Activated CD4-positive, CD25-positive, alpha-beta regulatory T cell treated with anti-CD3 and anti-CD28 coated beads, Interleukin-2, amount 50 U/mL, for 16 hours (primary cell): ENCODE results near the gene NRXN2.

Experiments
- DNase-seq: peaks from one replicate; pipeline ENCODE4 v3.0.0-alpha.2; 2020; ENCODE audit warnings: low read depth, low spot score

NRXN2 gene

DNA sequence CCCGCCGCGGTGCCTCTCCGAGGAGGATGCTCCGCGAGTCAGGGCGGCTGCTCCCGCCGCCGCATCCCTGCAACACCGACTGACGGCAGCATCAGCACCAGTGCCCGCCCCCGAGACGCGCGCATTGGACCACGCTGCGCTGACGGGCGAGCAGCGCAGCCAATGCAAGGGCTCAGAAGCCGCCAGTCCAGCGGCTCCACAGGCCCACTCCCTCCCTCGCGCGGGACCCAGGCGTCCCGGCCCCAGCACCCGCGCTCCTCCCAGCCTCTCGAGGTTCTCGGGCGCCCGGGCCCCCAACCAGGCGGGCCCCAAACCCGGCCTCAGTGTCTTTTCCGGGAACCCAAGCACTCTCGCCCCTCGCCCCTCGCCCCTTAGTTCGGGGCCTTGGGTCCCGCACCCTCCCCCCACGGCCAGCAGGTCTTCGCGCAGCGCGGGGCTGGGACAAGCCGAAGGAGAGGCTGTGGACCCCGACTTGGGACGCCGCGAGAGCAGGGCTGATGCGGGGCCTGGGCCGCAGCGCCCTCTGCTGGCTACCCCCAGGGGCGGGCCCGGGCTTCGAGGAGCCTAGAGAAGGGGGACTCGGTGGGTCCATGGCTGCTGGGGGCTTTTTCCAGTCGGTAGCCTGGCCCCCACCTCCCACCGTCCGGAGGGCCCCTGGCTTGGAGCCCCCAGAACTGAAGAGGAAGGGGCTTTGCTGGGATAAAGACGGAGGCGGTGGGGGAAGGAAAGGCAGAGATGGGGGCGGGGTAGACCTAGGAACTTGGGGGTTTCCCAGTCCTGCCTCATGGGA lies at the start of gene NRXN2:
Gene NRXN2 (minus strand): TSS at position 81 of the 790 bp plus-strand sequence. CDS start 9,498 bp downstream, outside the sequence.
- peak; percentile 67 for DNase-seq

DNA sequence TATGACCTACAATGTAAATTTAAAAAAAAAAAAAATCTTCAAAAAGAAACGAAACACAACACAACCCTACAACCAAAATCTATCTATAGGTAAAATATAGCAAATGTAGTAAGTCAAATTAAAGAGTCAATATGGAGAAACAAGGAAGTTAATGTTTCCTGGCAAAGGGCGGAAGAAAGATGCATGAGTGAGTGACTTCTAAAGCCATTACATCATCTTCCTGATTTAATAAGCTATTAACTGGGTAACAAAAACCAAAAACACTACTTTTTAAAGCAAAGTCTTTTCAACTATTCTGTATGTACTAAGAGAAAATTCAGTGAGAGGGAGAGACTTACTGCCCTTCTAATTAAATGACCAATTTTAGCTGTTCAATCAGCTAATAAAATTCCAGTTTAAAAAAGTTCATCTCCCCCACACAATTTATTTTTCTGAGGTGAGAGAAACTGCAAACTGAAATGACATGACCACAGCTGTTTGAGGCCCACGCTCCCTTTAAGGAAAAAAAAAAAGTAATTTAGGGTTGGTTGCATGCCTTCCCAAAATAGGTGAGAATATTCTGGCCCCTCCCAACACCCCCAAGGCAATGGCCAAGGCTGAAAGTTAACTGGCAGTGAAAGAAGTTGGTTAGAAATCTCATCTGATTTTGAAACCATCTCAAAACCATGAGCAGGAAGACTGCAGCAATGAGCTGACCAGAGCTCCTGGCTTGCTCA lies 49.5 kb upstream of the NRXN2 start:
- DNase-seq = no peak

DNA sequence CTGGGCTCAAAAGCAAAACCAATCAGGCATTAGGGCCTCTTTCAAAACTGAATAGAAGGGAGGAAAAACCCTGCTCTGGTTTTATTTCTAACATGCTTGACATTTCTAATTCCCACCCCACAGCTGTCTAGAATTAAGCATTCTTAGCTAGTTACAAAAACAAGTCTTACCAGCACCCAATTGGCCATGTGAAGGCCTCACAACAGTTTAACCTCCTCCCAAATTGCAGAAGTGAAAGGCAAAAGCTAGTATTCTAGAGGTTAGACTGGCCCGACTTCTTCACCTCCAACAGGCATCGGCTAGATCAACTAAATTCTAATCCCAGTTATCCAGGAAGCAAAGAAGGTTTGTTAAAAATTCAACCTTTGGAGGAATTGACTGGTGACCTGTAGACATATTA lies 48.9 kb upstream of the NRXN2 start:
- DNase-seq = no peak

DNA sequence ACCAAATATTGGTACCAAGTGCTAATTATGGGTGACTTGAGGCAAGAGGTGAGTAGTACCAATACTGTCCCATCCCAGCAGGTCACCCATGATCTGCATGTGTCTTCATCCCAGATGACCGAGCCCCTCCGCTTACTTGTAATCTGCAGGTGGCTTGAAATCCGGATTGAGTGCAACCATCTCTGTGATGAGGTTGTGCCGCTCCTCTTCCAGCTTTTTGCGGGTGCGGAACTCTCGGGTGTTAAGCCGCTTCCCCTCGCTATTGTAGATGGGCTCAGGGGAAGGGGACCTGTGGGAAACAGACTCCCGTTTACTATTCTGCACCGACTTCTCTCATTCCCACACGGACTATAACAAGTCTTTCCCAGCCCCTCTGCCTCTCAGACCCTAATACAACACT lies 47.1 kb upstream of the NRXN2 start:
- no peak for DNase-seq

GRCh38 chr11:64769283-64769682 lies 46.3 kb upstream of the NRXN2 start:
- DNase-seq = no peak

DNA sequence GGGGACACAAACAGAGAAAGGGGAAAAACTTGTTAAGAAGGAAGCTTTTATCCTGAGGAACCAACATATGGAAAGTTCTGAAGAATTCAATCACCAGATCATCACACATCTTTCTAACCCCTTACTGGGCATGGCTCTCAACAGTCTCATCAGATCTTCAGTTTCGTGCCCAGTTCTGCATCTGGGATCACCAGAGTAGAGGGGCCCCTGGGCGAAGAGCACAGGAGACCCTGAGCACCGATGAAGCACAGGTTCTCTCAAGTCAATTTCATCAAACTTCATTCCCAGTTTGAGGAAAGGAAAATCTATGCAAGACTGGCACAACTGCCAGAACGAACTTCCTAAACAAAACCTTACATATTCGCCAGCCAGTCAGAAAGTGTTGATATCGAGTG lies 45.3 kb upstream of the NRXN2 start:
- no peak for DNase-seq

DNA sequence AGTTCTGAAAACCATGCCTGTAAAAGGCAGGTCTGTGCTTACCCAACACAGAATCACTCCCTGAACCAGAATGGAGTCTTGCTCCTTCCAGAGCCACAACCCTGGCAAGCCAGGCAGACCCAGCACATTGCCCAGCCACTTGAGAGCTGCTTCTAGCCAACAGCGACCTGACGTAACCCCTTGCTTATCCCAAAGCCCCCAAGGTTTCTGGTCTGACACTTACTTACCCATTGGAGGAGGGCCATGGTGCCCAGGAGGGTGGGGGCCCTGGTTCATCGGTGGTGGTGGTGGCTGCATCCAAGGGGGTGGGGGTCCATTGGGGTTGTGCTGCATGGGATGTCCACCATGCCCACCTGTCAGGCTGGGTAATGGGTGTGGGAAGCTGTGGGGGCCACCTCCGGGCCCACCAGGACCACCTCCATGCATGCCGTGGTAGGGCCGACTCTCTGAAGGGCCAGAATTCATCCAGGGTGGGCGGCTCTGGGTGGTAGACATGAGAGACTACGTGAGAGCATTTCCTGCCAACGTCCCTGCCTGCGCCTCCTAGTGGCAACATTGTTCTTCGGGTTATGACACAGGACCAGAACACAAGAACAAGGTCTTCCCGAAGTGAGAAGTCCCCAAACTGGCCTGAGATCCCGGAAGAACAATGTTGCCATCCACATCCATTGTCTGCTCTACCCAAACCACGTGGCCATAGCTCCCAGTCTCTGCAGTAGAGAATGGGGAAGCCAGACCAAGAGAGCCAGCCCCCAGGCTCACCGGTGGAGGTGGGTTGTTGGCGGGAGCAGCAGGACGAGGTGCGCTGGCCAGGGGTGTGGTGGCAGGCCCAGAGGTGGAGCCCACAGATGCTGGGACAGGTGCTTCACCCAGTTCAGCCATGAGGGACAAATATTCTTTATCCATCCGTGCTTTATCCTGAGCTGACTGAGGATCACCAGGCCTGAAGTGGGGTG lies 44.6 kb upstream of the NRXN2 start:
- DNase-seq = peak; percentile 75

DNA sequence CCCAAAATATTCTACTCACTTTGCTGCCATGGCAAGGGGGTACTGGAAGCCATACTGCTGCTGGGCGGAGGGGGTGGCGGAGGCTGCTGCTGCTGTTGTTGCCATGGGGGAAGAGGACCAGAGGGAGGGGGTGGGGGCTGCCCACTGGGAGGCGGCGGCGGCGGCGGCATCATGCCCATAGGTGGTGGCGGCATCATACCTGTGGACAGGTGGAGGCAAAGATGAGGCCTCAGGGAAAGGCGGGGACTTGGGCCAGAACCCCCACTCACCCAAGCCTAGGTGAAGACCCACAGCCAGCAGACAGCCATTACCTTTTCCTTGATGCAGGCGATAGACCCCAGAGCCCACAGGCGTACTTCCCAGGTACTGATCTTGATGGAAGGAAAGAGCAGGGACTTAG lies 43.9 kb upstream of the NRXN2 start:
- DNase-seq = no peak

DNA sequence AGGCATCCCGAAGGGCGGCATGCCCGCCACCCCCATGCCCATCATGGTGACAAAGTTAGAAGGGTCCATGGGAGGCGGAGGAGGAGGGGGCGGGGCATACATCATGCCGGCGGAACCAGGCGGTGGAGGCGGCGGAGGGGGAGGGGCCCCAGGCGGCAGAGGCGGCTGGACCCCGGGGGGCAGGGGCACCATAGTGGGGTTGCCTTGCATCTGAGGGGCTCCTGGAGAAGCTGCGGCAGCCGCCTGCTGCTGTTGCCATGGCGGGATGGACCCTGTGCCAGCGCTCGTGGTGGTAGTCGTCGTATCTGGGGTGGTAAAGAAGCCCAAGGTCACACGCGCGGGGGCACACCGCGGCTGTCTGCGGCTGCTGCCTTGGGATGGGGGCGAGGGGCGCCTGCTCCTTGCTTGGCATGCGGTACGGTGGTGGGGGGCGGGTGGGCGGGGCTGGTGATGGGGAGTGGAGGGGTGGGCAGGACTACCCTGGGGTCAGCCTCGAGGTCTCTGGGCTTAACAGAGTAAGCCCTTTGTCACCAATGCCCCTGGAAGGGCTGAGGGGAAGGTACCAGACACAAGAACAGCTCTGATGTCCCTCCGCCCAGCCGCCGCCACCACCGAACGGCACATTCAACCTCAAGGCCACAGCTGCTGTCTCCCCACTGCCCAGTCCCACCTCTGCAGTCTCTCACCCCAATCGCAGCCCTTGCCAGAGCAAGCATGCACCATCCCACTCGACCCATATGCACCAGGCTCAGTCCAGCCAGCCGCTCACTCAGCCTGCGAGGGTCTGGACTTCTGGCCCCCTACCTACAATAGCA lies 43.1 kb upstream of the NRXN2 start:
- DNase-seq = no peak

DNA sequence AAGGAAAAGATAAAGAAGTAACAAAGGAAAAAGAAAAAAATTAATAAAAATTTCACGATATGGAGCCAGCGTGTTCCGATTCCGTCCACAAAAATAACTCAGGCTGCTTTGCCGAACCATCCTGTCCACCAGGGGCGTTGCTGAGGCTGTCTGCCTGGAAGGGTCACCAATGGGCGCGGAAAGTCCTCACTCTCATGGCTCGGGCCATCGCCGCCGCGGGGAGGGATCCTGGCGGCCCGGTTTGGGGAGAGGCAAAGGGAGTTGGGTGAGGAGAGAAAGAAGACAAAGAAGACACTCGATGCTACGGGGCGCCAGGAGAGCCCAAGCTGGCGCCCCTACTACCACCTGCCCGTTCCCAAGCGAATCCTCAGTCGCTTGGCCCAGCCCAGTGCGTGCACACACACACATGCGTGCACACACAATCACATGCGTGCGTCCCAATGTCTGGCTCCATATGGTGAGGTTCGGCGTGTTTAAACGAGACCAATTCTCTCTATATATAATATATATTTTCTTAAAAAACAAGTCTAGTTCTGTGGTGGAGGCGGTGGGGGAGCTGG lies 42.4 kb upstream of the NRXN2 start:
- DNase-seq = no peak

DNA sequence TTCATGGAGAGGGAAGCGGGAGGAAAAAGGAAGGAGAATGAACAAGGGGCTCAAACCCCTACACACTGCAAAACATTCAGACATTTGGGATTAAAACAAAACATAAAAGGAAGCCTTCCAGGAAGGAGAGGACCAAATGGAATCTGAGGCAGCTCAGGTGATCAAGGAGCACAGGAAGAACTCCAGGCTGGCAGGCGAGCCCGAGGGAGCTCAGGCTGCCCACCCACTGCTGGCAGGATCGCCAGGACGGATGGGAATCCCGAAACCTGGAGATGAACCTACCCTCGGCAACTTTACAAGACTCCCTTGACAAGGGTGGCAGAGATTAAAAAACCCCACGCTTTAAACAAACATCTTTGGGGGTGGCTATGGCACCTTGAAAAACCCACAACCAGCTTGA lies 41.8 kb upstream of the NRXN2 start:
- DNase-seq = no peak

DNA sequence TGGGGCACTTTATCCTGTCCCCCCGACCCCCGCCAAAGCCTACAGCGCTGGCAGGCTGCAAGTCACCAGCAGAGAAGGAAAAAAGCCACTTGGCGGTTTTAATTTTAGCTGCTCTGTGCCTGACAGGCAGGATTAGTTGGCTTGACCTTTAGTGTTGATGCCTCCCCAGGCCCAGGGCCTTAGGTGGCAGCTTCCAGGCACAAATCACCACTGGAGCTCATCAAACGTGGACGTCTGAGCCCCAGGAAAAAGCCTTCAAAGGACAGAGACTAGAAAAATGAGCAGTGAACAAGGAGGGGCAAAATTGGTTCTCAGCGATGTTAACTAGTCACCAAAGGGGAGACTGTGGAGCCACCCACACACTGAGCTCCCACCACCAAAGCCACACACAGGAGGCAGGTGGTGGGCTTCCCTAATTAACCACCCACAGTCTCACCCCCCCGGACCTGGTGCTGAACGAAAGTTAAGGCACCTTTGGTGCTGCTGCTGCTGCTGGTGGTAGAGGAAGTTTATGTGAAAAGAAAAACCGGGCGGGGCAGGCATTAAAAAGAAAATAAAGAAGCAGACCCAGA lies 41.1 kb upstream of the NRXN2 start:
- no peak for DNase-seq

DNA sequence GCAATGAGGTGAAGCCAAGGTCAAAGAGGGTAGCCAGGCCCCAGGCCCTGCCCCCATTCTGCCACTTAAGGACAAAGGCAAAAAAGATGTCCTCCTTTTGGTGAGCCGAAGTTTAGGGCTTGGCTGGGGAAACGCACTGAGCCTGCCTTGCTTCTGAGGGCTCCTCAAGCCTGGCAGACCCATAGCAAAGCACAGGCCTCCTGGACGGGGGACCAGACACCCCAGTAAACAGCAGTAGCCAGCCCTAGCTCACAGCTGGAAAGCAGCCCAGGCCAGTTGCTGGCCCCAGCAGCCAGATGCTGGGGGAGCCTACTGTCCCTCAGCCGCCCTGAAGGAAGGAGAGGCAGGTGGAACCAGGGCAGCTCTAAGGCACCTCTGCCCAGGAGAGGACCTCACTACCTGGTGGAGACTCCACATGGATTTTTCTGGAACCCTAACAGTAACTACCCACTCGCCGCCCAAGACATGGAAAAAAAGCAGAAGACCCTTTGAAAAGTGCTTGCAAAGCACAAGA lies 40.6 kb upstream of the NRXN2 start:
- no peak for DNase-seq

GRCh38 chr11:64762674-64763525 lies 39.9 kb upstream of the NRXN2 start:
- no peak for DNase-seq

DNA sequence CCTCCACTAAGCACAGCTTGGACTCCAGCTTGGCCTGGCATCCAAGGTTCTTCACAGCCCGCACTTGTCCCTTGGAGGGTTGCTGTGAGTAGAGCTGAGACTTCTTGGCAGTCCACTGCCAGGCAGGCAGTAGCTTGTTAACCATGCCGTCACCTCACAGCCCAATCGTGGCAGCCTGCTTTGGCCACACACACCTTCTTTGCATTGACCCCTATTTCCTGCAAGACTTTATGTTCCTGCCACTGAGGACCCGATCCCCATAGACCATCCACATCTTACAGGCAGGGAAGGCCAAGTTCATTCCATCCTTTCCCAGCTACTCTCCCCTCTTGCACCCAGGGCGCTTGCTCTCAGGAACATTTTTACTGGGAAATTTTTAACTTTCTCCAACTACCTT lies 39.3 kb upstream of the NRXN2 start:
- no peak for DNase-seq

DNA sequence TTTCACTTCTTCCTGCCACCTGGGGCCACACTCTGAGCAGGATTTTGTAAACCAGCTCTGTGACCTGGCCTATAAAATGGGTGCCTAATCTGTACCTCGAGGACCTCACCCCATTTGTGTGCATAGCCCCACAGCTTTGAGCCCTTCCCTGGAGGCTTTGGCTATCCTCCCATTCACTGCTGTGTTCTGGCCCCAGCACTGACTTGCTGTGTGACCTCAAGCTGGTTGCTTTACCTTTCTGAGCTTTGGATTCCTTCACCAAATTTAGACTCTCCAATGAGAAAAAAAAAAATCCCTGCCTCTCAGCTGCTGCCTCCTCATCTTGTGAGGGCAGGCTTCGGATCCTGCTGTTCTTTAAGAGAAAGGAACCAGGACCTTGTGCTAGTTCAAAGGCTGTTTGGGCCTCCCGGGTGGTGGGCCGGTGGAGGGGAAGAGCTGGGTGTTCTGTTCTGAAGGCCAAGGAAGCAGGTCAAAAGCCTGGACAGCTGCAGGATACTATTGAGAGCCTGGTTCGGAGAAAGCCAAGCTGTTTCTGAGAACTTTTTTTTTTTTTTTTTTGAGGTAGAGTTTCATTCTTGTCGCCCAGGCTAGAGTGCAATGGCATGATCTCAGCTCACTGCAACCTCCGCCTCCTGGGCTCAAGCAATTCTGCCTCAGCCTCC lies 37.9 kb upstream of the NRXN2 start:
- DNase-seq = no peak

DNA sequence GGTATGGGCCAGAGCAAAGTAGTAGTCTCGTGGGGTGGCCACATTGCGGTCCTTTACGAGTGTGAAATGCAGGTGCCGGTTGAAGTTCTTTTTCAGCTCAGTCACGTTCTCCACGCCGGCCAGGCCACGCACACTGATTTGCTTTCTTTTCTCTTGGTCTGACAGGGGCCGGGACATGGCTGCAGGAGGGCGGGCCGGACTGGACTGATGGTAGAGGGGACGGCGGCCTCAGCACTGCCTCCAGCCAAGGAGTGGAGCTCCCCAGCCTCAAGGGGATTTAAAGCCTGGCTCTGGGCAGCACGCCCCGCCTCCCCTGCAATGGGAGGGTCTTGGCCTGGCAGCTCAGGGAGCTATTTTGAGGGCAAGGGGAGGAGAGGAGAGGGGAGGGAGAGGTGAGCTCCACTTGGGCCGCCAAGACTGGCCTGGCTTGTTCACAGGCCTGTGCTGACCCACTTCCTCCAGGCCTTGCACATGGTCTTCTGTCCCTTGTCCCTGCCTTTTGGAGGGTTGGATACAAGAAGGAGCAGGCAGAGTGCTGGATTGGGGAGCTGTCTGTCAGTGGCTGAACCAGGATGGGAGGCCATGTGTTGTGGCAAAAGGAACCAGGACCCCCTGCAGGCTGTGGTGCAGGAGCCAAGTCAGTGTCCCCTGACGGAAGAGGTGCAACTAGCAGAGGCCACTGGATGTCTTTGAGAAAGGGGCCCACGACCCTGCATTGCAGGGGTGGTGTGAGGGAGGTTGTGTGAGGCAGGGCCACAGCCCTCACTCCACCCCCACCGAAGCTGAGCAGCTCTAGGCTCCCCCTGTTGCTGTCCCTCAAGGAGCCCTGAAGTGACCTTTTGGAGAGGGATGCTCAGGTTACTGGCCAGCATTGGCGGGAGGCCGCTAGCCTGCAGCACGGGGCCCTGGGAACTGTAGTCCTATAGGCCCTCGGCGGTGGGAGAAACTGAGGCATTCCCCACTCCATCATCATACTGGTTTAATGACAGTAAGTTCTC lies 37.0 kb upstream of the NRXN2 start, which contains the start of gene PYGM:
Gene PYGM (minus strand): TSS at position 253 of the 998 bp plus-strand sequence. CDS start 76 bp downstream, at position 177.
- DNase-seq = no peak
